HEK293 (cell line): Measurements from ENCODE around the gene ASCC3.

Experiments
- CTCF ChIA-PET: fragments of 350-600 bp; formaldehyde crosslinking; extraction: SDS; loops from one replicate; lab custom pipeline; 2021; ENCODE audit warnings: antibody characterized with exemption; lab: Yijun Ruan, JAX
- POLR2A ChIA-PET: fragments of 300-600 bp; formaldehyde crosslinking; extraction: SDS; loops from one replicate; lab custom pipeline; 2020; ENCODE audit warnings: antibody characterized with exemption, inconsistent platforms; lab: Yijun Ruan, JAX
- H3K27ac ChIP-seq: fragments of 200-500 bp; sonication (Bioruptor generic); 2 replicates; pipeline ENCODE4 v1.5.1; 2014; ENCODE audit warnings: low read depth, low read length, control low read depth, inconsistent platforms; ENCODE audit errors: extremely low read depth
- H3K36me3 ChIP-seq, 2 experiments: fragments of 200-500 bp in 1 of 2; sonication (Bioruptor generic) in 1 of 2; 1 replicate in 1 of 2; 2 replicates in 1 of 2; pipeline ENCODE4 v1.5.1; 2014 to 2017; ENCODE audit warnings: inconsistent platforms in 2 of 2, low read length in 2 of 2; ENCODE audit not compliant: control insufficient read depth in 2 of 2, insufficient read depth in 1 of 2
- H3K4me1 ChIP-seq: fragments of 200-500 bp; sonication (Bioruptor generic); 2 replicates; pipeline ENCODE4 v1.5.1; 2014; ENCODE audit warnings: mild to moderate bottlenecking, low read length, inconsistent platforms; ENCODE audit not compliant: control insufficient read depth, insufficient read depth
- H3K4me3 ChIP-seq: 2 replicates; pipeline ENCODE4 v1.5.1; 2011; ENCODE audit warnings: low read depth, mild to moderate bottlenecking, control low read depth, low read length, moderate library complexity
- H3K9me3 ChIP-seq: fragments of 200-500 bp; sonication (Bioruptor generic); 2 replicates; pipeline ENCODE4 v1.5.1; 2014; ENCODE audit warnings: low read depth, low read length, inconsistent platforms; ENCODE audit not compliant: control insufficient read depth, insufficient read depth
- EGR2 ChIP-seq: fragments of 450-650 bp; formaldehyde crosslinking; IDR thresholded peaks from 2 replicates; pipeline ENCODE4 v1.5.1; 2016; ENCODE audit warnings: low read depth, missing biosample characterization, missing genetic modification characterization
- GLI4 ChIP-seq: fragments of 450-650 bp; formaldehyde crosslinking; IDR thresholded peaks from 2 replicates; pipeline ENCODE4 v1.5.1; 2016; ENCODE audit warnings: missing biosample characterization, missing genetic modification characterization
- ZBTB1 ChIP-seq: fragments of 450-650 bp; formaldehyde crosslinking; IDR thresholded peaks from 2 replicates; pipeline ENCODE4 v1.5.1; 2016; ENCODE audit warnings: missing biosample characterization, missing genetic modification characterization
- ZBTB48 ChIP-seq: fragments of 450-650 bp; formaldehyde crosslinking; IDR thresholded peaks from 2 replicates; pipeline ENCODE4 v1.5.1; 2016; ENCODE audit warnings: missing biosample characterization, missing genetic modification characterization
- ZEB2 ChIP-seq: fragments of 450-650 bp; formaldehyde crosslinking; IDR thresholded peaks from 2 replicates; pipeline ENCODE4 v1.5.1; 2016; ENCODE audit warnings: missing biosample characterization, missing genetic modification characterization
- ZNF133 ChIP-seq: fragments of 450-650 bp; formaldehyde crosslinking; IDR thresholded peaks from 2 replicates; pipeline ENCODE4 v1.5.1; 2016; ENCODE audit warnings: missing biosample characterization, missing genetic modification characterization
- ZNF157 ChIP-seq: fragments of 450-650 bp; formaldehyde crosslinking; IDR thresholded peaks from 2 replicates; pipeline ENCODE4 v1.5.1; 2016; ENCODE audit warnings: missing biosample characterization, missing genetic modification characterization
- ZNF175 ChIP-seq: fragments of 450-650 bp; formaldehyde crosslinking; IDR thresholded peaks from 2 replicates; pipeline ENCODE4 v1.5.1; 2016; ENCODE audit warnings: missing biosample characterization, missing genetic modification characterization
- ZNF223 ChIP-seq: fragments of 450-650 bp; formaldehyde crosslinking; IDR thresholded peaks from 2 replicates; pipeline ENCODE4 v1.5.1; 2016; ENCODE audit warnings: missing biosample characterization, missing genetic modification characterization
- ZNF324 ChIP-seq: fragments of 450-650 bp; formaldehyde crosslinking; IDR thresholded peaks from 2 replicates; pipeline ENCODE4 v1.5.1; 2016; ENCODE audit warnings: missing biosample characterization, missing genetic modification characterization
- ZNF335 ChIP-seq: fragments of 450-650 bp; formaldehyde crosslinking; conservative IDR thresholded peaks from 2 replicates; pipeline ENCODE4 v1.5.1; 2016; ENCODE audit warnings: missing biosample characterization, missing genetic modification characterization
- ZNF350 ChIP-seq: fragments of 450-650 bp; formaldehyde crosslinking; IDR thresholded peaks from 2 replicates; pipeline ENCODE4 v1.5.0; 2017; ENCODE audit warnings: missing biosample characterization, mild to moderate bottlenecking, missing genetic modification characterization
- ZNF394 ChIP-seq: fragments of 450-650 bp; formaldehyde crosslinking; IDR thresholded peaks from 2 replicates; pipeline ENCODE4 v1.5.1; 2016; ENCODE audit warnings: missing biosample characterization, missing genetic modification characterization, mild to moderate bottlenecking, moderate library complexity, borderline replicate concordance
- ZNF585B ChIP-seq: fragments of 450-650 bp; formaldehyde crosslinking; IDR thresholded peaks from 2 replicates; pipeline ENCODE4 v1.5.1; 2016; ENCODE audit warnings: missing biosample characterization, missing genetic modification characterization
- ZNF629 ChIP-seq: fragments of 450-650 bp; formaldehyde crosslinking; IDR thresholded peaks from 2 replicates; pipeline ENCODE4 v1.5.1; 2017; ENCODE audit warnings: missing biosample characterization, missing genetic modification characterization
- ZNF658 ChIP-seq: fragments of 450-650 bp; formaldehyde crosslinking; IDR thresholded peaks from 2 replicates; pipeline ENCODE4; 2016; ENCODE audit warnings: missing biosample characterization, missing genetic modification characterization
- ZNF776 ChIP-seq: fragments of 450-650 bp; formaldehyde crosslinking; IDR thresholded peaks from 2 replicates; pipeline ENCODE4 v1.5.0; 2017; ENCODE audit warnings: missing biosample characterization, missing genetic modification characterization, borderline replicate concordance
- TF ChIP-seq, protein P1 (sequence below): fragments of 450-650 bp; formaldehyde crosslinking; IDR thresholded peaks from 2 replicates; pipeline ENCODE4 v1.5.1; 2017; ENCODE audit warnings: missing biosample characterization, missing genetic modification characterization
- TF ChIP-seq, protein P2 (sequence below): fragments of 450-650 bp; formaldehyde crosslinking; IDR thresholded peaks from 2 replicates; pipeline ENCODE4 v1.5.1; 2016; ENCODE audit warnings: missing biosample characterization, missing genetic modification characterization
- TF ChIP-seq, protein P3 (sequence below): fragments of 450-650 bp; formaldehyde crosslinking; IDR thresholded peaks from 2 replicates; pipeline ENCODE4 v1.5.1; 2016; ENCODE audit warnings: missing biosample characterization, missing genetic modification characterization, borderline replicate concordance
- TF ChIP-seq, protein P4 (sequence below): fragments of 450-650 bp; formaldehyde crosslinking; IDR thresholded peaks from 2 replicates; pipeline ENCODE4 v1.5.1; 2016; ENCODE audit warnings: missing biosample characterization, missing genetic modification characterization

ASCC3 gene

DNA sequence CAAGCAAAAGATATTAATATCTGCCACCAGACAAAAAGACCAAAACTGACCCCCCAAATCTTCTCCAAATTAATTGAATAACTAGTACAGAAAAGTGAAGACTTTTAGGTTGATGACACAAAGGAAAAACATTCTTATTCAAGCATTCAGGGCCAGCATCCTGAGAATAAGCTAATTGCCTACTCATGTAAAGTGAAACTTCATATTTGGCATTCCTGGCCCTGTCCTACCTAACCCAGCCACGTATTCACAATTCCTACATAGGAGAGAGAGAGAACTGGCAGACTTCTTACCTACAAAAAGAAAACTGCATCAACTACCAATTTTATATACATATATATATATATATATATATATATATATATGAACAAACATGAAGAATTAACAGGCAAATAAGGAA, 4.9 kb upstream of the ASCC3 start:
- Histone ChIP-seq H3K27ac (no peak overlapping the region), H3K4me1 (0 out of 2 replicates have a peak, but pooled peaks cover under 1% of the 10 kb centered on the region), H3K4me3 (no peak overlapping the region), H3K9me3 (no peaks in the 10 kb centered on the region), H3K36me3 (no peaks in the 10 kb centered on the region)
- ChIA-PET POLR2A (no interaction called here), CTCF (interaction anchor here (0.6 kb wide), 1 partner anchor 822 kb away, joined by 3 read pairs; no protein-coding TSS in a partner anchor)
- no peak for TF ChIP-seq ZNF776 (tag by site-specific recombination)
- TF ChIP-seq, protein P1, sequence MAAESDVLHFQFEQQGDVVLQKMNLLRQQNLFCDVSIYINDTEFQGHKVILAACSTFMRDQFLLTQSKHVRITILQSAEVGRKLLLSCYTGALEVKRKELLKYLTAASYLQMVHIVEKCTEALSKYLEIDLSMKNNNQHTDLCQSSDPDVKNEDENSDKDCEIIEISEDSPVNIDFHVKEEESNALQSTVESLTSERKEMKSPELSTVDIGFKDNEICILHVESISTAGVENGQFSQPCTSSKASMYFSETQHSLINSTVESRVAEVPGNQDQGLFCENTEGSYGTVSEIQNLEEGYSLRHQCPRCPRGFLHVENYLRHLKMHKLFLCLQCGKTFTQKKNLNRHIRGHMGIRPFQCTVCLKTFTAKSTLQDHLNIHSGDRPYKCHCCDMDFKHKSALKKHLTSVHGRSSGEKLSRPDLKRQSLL: no peak
- TF ChIP-seq, protein P2, sequence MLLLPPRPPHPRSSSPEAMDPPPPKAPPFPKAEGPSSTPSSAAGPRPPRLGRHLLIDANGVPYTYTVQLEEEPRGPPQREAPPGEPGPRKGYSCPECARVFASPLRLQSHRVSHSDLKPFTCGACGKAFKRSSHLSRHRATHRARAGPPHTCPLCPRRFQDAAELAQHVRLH (tag by site-specific recombination): no peak
- no peak for TF ChIP-seq GLI4
- TF ChIP-seq ZBTB48 (tag by site-specific recombination): no peak
- TF ChIP-seq ZBTB1: no peak

DNA sequence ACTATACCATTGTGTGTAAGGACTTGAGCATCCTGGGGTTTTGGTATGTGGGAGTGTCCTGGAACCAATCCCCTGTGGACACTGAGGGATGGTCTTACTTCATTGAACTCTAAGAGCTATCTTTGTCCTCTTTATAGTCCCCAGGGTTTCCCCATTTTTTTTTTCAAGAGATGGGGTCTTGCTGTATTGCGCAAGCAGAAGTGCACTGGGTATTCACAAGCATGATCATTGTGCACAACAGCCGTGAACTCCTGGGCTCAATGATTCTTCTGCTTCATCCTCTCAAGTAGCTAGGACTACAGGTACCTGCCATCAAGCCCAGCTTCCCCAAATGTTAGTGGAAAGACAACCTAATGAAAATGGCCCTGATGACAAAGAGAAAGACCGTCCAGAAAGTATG, 2.2 kb upstream of the ASCC3 start:
- H3K4me1 ChIP-seq: peaks cover 8% of the 10 kb centered on the region
- H3K27ac ChIP-seq: no peak overlapping the region
- TF ChIP-seq ZEB2 (tag by site-specific recombination) (no peak), ZNF175 (tag by site-specific recombination) (no peak), ZNF335 (tag by site-specific recombination) (no peak), ZNF133 (no peak), ZNF585B (no peak), ZNF629 (tag by site-specific recombination) (no peak), ZNF324 (tag by site-specific recombination) (no peak), ZNF394 (tag by site-specific recombination) (no peak)
- TF ChIP-seq, protein P3, sequence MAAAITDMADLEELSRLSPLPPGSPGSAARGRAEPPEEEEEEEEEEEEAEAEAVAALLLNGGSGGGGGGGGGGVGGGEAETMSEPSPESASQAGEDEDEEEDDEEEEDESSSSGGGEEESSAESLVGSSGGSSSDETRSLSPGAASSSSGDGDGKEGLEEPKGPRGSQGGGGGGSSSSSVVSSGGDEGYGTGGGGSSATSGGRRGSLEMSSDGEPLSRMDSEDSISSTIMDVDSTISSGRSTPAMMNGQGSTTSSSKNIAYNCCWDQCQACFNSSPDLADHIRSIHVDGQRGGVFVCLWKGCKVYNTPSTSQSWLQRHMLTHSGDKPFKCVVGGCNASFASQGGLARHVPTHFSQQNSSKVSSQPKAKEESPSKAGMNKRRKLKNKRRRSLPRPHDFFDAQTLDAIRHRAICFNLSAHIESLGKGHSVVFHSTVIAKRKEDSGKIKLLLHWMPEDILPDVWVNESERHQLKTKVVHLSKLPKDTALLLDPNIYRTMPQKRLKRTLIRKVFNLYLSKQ (tag by site-specific recombination): no peak
- TF ChIP-seq, protein P4, sequence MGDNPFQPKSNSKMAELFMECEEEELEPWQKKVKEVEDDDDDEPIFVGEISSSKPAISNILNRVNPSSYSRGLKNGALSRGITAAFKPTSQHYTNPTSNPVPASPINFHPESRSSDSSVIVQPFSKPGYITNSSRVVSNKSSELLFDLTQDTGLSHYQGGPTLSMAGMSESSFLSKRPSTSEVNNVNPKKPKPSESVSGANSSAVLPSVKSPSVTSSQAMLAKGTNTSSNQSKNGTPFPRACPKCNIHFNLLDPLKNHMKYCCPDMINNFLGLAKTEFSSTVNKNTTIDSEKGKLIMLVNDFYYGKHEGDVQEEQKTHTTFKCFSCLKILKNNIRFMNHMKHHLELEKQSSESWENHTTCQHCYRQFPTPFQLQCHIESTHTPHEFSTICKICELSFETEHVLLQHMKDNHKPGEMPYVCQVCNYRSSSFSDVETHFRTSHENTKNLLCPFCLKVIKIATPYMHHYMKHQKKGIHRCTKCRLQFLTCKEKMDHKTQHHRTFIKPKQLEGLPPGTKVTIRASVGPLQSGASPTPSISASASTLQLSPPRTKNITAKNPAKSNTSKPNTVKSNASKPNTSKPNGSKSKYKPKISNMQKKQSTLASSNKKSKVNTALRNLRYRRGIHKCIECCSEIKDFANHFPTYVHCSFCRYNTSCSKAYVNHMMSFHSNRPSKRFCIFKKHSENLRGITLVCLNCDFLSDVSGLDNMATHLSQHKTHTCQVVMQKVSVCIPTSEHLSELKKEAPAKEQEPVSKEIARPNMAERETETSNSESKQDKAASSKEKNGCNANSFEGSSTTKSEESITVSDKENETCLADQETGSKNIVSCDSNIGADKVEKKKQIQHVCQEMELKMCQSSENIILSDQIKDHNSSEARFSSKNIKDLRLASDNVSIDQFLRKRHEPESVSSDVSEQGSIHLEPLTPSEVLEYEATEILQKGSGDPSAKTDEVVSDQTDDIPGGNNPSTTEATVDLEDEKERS (tag by site-specific recombination): no peak
- no peak overlapping the region for H3K4me3 ChIP-seq
- CTCF ChIA-PET: no interaction called here
- H3K36me3 ChIP-seq: no peaks in the 10 kb centered on the region
- POLR2A ChIA-PET: no interaction called here
- H3K9me3 ChIP-seq: no peaks in the 10 kb centered on the region

DNA sequence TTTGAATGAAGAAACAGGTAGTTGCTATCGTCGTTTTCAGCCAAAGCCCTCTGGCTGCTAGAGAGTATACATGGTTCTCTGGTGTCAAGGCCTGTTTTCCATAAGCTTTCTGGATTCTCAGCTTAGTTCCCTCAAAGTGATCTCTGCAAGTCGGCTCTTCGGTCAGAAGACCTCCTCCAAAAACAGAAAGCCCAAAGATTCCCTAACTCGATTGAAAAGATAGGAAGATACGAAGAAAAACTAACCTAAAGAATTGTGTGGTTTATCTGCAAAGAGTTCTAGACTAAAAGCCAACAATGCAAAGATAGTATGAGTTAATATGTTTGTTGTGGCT, 545 bp upstream of the ASCC3 start:
- H3K36me3 ChIP-seq: peaks cover 0 to 3% of the 10 kb centered on the region in 2 experiments; a peak in 1 of 3 replicates
- peaks cover 8% of the 10 kb centered on the region for H3K4me1 ChIP-seq
- H3K9me3 ChIP-seq: no peaks in the 10 kb centered on the region
- ChIA-PET CTCF (interaction anchor here (1.0 kb wide), 1 partner anchor 144 kb away, joined by 4 read pairs; no protein-coding TSS in a partner anchor), POLR2A (interaction anchor here (0.6 to 2.2 kb wide), 6 partner anchors 9 to 417 kb away, joined by 3 to 12 read pairs (median 5); partner anchors contain the start of gene SIM1)
- TF ChIP-seq ZNF223 (tag by site-specific recombination) (no peak), ZNF350 (tag by site-specific recombination) (no peak), ZNF157 (tag by site-specific recombination) (no peak), ZNF658 (tag by site-specific recombination) (no peak), EGR2 (tag by site-specific recombination) (no peak)
- H3K27ac ChIP-seq: peak overlapping the region; percentile 93
- peak overlapping the region; percentile 98 for H3K4me3 ChIP-seq
